NCI-H460 (cell line): ENCODE data around the gene EPHA10. TPM values are rescaled to one million over a fixed set of nuclear protein-coding genes. Genes with fewer than 3 reads are reported as not detected.

Source experiments
- DNase-seq: peaks from one replicate; pipeline ENCODE4 v3.0.0-alpha.2; 2016; ENCODE audit warnings: low read depth; ENCODE audit errors: extremely low read depth
- small RNA-seq, 2 experiments: library from RNA; depleted of rRNA; stranded (forward); fragments of <200 nt; gene quantifications; one replicate each; pipeline ENCODE3, GENCODE V24; 2014
- total RNA-seq: library from RNA; depleted of rRNA; stranded (reverse); fragments of >200 nt; shearing (Covaris generic); gene quantifications from 2 replicates; pipeline ENCODE4 v1.2.3, GENCODE V29; 2014; rRNA removed

Gene EPHA10
- total RNA-seq, 1 experiment from 2014 or later: 0.05 TPM

DNA sequence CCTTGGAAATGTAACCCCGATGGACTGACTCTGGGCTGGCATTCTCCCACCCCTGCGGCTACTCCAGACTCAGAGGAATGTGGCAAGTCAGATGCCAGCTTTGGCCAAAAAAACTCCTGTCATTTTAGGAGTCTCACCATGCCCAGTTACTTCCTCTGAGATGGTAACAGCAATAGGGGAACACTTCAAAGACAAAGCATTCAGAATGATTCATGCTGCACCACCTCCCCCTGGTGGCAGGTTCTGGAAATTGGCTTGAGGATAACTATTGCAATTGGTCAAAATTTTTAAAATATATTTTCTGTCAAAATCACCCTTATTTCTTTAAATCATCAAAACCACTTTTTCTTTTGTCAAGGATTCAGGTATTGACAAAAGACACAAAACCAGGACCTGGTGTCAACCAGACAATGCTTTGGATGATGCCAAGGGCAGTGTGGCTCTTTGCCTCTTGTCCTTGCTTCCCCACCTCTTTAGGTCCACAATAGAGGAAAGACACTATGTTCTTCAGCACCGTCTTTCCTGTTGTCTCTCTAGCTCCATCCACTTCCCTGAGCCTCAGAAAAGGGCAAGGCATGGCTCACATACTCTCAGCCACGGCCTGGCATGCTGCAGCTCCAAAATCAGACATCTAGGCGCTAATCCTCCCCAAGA, 82.5 kb downstream of the EPHA10 start:
- DNase-seq: peak; percentile 54

GRCh38 chr1:37680933-37681332, 84.0 kb downstream of the EPHA10 start:
- DNase-seq: no peak

GRCh38 chr1:37677808-37678207, 87.1 kb downstream of the EPHA10 start:
- no peak for DNase-seq

DNA sequence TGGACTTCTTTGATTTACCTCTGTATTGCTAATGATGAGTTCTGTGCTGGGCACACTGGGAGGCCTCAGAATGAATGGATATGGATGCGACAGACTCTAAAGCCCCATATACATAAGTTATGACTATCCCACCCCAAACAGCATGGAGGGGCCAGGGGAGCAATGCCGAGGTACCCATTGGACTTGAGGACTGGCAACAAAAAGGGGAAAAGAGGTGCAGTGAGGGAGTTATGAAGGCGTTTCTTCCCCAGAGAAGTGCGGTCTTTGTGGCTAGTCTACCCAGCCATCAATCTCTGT, 87.8 kb downstream of the EPHA10 start:
- DNase-seq: no peak

DNA sequence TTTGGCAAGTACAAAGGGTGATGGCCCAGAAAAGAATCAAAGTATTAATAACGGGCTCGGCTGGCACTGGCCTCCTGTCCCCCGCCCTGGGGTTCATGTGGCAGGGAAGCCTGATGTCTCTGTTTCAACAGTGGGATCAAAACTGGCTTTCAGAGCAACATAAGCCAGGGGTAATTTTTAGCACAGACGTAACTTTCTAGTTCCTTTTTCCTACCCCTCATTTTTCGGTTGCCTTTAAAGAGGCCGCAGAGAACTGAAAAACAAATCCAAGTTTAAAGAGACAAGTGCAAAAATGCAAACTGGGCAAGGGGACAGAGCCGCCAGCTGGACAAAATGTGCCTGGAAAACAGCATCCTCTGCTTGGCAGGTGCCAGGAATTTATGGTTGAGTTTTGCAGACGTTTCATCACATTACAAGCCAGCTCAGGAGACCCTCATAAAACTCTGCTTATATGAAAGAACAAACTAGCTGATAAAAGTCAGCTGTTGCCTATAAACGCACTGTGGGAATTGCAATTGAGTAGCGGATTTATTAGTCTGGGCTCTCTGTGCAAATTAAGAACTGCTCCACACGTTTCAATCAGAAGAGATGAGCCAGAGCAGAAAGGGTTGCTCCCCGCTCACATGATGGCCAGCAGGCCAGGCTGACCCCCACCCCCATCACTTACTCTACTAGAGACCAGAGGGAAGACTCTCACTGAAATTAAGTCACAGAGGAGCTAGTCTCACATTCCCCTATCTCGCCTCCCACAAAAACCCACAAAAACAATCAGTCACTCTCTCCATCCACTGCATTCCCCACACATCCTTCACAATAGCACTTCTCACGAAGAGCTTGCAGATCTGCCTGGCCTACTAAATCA, 88.4 kb downstream of the EPHA10 start:
- DNase-seq: no peak

DNA sequence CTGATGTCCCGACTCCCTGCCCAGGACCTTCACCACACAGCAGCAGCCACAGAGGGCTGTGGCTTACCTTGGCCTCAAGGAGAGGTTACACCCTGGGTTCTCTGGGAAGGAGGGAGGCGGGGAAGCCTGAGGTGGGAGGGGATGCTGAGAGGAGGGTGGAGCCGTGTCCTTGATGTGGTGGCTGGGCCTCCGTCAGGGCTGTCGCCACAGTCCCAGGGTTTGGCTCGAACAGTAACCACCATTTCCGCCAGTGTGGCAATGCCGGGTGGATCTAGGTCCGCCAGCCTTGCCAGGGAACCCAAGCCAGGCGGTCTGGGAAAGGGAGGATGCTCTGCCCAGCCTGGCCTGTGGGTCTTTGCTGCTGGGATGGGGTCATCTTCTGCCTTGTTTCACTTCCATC, 91.0 kb downstream of the EPHA10 start:
- DNase-seq: no peak

DNA sequence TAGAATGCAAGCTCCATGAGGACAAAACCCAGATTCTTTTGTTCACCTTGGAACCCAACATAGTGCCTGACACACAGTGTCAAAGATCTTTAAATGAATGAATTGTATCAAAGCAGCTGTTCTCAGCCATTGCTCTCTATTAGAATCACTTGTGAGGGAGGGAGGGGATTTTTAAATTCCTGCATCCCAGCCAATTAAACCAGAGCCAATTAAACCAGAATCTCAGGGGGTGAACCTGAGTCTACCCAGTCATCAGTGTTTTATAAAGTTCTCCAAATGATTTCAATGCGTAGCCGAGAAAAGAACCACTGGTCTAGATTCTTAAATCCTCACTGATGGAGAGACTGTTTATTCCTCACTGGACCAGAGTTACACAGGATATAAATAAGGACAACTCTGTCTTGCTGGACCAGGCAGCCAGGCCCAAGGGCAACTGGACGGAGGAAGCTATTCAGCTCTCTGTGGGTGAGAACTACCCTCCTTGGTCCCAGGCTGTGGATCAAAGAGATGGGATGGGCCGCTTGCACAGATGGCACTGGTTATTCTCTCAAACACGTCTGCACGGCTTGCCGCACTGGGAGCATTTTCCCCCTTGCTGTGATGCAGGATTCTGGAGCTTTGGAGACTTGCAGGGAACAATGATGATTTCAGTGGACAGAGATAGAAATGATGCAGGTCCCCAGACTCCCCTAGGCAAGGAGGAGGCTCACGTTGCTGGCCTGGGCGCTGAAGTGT, 92.6 kb downstream of the EPHA10 start:
- DNase-seq: no peak

DNA sequence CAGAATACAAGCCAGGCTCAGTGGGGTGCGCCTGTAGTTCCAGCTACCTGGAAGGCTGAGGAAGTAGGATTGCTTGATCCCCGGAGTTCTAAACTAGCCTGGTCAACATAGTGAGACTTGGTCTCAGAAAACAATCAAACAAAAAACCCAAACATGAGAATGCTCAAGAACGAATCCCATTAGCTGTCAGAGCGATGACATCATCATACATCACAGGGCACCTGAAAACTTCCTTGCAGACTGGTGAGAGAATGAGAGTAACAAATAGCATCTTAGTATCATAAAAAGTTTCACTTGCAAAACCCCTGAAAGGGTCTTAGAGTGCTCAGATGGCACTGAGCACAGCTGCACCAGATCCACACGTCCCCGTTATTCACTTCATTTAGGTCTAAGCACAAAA, 93.7 kb downstream of the EPHA10 start:
- DNase-seq: no peak

DNA sequence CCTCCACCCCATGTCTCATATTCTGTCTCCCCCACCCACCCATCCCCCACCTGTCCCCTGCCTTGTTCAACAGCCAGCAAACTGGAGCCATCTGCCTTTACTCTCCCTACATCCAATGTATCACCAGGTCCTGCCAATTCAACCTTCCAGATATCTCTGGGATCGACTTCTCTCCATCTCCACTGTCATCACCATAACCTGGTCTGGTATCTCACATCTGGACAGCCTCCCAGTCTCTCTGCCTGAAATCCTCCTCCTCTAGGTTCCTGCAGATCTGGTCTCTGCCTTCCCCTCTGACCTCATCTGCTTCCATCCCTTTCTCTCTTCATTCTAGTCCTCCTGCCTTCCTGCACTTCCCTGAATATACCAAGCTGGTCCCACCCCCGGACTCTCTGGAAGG, 94.8 kb downstream of the EPHA10 start:
- DNase-seq: no peak

- no peak for DNase-seq
These were observed 97.8 kb downstream of the EPHA10 start for GRCh38 chr1:37667023-37667671.

DNA sequence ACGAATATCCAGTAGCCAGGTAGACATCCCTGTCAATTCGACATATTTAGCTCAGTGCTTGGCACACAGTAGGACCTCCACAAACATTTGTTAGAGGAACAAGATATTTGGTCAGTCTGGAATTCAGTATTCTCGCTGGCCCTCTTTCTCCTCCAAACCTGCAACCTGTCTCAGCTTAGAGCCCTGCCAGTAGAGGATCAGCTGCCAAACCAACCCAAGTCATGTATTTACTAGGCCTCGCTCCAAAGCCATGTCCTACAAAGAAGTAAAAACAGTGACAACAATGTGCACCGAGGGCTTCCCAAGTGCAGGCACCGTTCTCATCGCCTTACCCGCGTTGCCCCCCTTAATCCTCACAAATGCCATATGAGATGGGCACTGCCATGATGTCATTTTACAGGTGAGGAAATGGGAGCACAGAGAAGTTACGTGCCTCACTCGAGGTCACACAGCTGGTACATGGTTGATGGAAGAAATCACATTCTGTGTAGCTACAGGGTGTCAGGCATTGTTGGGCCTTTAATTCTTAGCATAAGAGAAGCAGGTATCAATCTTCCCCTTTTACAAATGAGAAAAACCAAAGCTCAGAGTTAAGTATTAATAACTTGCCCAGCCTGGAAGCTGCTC, 98.6 kb downstream of the EPHA10 start:
- DNase-seq: no peak

Small RNA genes lying within 50 kb of the gene (small RNA-seq; reads per million reads assigned to genes)
- 0 reads per million in 2 experiments for gene RF00019

Other genes with a start within 250 kb of the EPHA10 start
- 8.6 and 9.1 TPM in 2 replicates for gene SNIP1, start 210.8 kb downstream of the EPHA10 start, total RNA-seq
- not detected in 2 replicates for gene DNALI1, start 208.2 kb downstream of the EPHA10 start, total RNA-seq
- gene GNL2, start 169.2 kb downstream of the EPHA10 start, total RNA-seq: 34.8 and 50.8 TPM in 2 replicates
- gene RSPO1, start 130.2 kb downstream of the EPHA10 start, total RNA-seq: not detected in 2 replicates
- gene CDCA8, start 72.6 kb downstream of the EPHA10 start, total RNA-seq: 19.5 and 23.9 TPM in 2 replicates
- 3.4 and 3.7 TPM in 2 replicates for gene MANEAL, start 28.7 kb upstream of the EPHA10 start, total RNA-seq
- 18.7 and 19.8 TPM in 2 replicates for gene C1orf122, start 42.7 kb upstream of the EPHA10 start, total RNA-seq
- 39.3 and 45.6 TPM in 2 replicates for gene YRDC, start 43.1 kb upstream of the EPHA10 start, total RNA-seq
- 2.6 and 2.9 TPM in 2 replicates for gene MTF1, start 94.5 kb upstream of the EPHA10 start, total RNA-seq
- 5.0 and 5.6 TPM in 2 replicates for gene INPP5B, start 181.9 kb upstream of the EPHA10 start, total RNA-seq
- 54.8 and 56.1 TPM in 2 replicates for gene SF3A3, start 224.9 kb upstream of the EPHA10 start, total RNA-seq
- 0.92 and 1.2 TPM in 2 replicates for gene FHL3, start 240.4 kb upstream of the EPHA10 start, total RNA-seq
- 43.4 and 47.5 TPM in 2 replicates for gene UTP11, start 247.6 kb upstream of the EPHA10 start, total RNA-seq